PFSK-1 (cell line): ENCODE data around the gene PPFIBP1.

Source experiments
- FOXP2 ChIP-seq: optimal IDR thresholded peaks from 2 replicates; pipeline ENCODE3; 2011; ENCODE audit warnings: borderline replicate concordance, control low read depth, inconsistent platforms; ENCODE audit not compliant: insufficient read depth; ENCODE audit errors: extremely low read length, extremely low read depth
- POLR2AphosphoS5 ChIP-seq: IDR thresholded peaks from 2 replicates; pipeline ENCODE4 v1.6.1; 2012; ENCODE audit warnings: low read depth, mild to moderate bottlenecking, control low read depth, low read length, moderate library complexity
- SIN3A ChIP-seq: IDR thresholded peaks from 2 replicates; pipeline ENCODE4 v1.6.1; 2012; ENCODE audit warnings: mild to moderate bottlenecking, low read length, moderate library complexity, borderline replicate concordance; ENCODE audit not compliant: insufficient read depth
- TAF1 ChIP-seq: IDR thresholded peaks from 2 replicates; pipeline ENCODE4 v1.6.1; 2012; ENCODE audit warnings: low read length, control low read depth, borderline replicate concordance; ENCODE audit not compliant: insufficient read depth
- TF ChIP-seq, protein P1 (sequence below), 2 experiments: IDR thresholded peaks; 2 replicates each; pipeline versions ENCODE4 v1.6.1 to v1.8.0; 2011 to 2012; ENCODE audit warnings: low read depth in 2 of 2, low read length in 2 of 2, control low read depth in 1 of 2, inconsistent platforms in 1 of 2, mild to moderate bottlenecking in 1 of 2, moderate library complexity in 1 of 2; ENCODE audit not compliant: insufficient read depth in 1 of 2

Gene PPFIBP1

DNA sequence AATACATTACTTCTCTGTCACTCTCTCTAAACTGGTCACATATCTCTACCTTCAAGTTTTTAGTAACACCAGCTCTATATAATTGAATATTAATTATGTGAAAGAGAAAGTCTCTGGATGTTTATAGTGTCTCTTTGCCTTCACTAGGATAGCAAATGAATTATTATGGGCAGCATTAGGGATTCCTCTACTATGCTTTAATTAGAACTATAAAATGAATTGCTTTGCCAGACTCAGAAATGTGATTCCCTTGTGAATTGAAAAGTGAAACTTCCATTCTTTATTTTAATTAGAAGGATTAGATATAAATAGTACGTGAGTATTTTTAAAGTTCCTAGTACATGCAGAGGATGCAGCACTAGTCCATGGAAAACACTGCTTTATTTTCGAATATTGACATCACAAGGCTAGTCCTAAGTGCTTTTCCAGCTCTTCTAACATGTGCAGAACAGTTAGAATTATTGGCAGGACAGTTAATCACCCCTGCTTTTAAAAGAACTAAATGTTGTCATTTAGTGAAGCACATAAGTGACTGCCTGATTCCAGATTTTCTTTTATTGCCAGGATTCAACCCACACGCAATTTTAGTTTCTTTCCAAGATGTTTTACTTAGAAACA lies 149.2 kb downstream of the PPFIBP1 start:
- TF ChIP-seq, protein P1, sequence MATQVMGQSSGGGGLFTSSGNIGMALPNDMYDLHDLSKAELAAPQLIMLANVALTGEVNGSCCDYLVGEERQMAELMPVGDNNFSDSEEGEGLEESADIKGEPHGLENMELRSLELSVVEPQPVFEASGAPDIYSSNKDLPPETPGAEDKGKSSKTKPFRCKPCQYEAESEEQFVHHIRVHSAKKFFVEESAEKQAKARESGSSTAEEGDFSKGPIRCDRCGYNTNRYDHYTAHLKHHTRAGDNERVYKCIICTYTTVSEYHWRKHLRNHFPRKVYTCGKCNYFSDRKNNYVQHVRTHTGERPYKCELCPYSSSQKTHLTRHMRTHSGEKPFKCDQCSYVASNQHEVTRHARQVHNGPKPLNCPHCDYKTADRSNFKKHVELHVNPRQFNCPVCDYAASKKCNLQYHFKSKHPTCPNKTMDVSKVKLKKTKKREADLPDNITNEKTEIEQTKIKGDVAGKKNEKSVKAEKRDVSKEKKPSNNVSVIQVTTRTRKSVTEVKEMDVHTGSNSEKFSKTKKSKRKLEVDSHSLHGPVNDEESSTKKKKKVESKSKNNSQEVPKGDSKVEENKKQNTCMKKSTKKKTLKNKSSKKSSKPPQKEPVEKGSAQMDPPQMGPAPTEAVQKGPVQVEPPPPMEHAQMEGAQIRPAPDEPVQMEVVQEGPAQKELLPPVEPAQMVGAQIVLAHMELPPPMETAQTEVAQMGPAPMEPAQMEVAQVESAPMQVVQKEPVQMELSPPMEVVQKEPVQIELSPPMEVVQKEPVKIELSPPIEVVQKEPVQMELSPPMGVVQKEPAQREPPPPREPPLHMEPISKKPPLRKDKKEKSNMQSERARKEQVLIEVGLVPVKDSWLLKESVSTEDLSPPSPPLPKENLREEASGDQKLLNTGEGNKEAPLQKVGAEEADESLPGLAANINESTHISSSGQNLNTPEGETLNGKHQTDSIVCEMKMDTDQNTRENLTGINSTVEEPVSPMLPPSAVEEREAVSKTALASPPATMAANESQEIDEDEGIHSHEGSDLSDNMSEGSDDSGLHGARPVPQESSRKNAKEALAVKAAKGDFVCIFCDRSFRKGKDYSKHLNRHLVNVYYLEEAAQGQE (IDR thresholded peaks at IDR 0.05; ENCODE audit: insufficient read depth in 1 of 2, low read depth in 2 of 2, low read length in 2 of 2): no peak
- TF ChIP-seq TAF1 (no peak), FOXP2 (no peak), POLR2AphosphoS5 (no peak), SIN3A (no peak)

GRCh38 chr12:27674989-27675388 lies 151.0 kb downstream of the PPFIBP1 start:
- TF ChIP-seq, protein P1 (IDR thresholded peaks at IDR 0.05; ENCODE audit: insufficient read depth in 1 of 2, low read depth in 2 of 2, low read length in 2 of 2): no peak
- TF ChIP-seq FOXP2 (no peak), TAF1 (no peak), POLR2AphosphoS5 (no peak)

DNA sequence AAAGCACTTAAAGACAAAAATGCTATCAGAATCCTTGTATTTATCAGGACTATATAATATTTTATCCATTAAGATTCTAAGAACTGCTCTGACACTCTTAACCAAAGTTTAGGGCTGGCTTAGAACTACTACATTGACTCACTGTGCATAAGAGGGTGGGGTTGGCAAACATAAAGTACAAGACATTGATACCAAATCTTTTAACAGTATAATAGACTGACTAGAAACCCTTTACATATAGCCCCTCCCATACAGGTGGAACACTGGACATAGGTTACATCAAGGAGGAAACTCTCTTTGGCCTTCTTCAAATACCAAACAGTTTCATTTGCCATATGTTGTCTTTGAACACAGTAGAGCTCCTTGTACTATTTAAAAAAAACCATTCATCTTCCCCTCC lies 156.6 kb downstream of the PPFIBP1 start:
- TF ChIP-seq FOXP2: no peak
- no peak for TF ChIP-seq TAF1
- TF ChIP-seq SIN3A: no peak
- TF ChIP-seq POLR2AphosphoS5: no peak
- TF ChIP-seq, protein P1 (IDR thresholded peaks at IDR 0.05; ENCODE audit: insufficient read depth in 1 of 2, low read depth in 2 of 2, low read length in 2 of 2): no peak

GRCh38 chr12:27682534-27682933 lies 158.5 kb downstream of the PPFIBP1 start:
- TF ChIP-seq, protein P1 (IDR thresholded peaks at IDR 0.05; ENCODE audit: insufficient read depth in 1 of 2, low read depth in 2 of 2, low read length in 2 of 2): no peak
- TF ChIP-seq SIN3A (no peak), TAF1 (no peak), FOXP2 (no peak), POLR2AphosphoS5 (no peak)

DNA sequence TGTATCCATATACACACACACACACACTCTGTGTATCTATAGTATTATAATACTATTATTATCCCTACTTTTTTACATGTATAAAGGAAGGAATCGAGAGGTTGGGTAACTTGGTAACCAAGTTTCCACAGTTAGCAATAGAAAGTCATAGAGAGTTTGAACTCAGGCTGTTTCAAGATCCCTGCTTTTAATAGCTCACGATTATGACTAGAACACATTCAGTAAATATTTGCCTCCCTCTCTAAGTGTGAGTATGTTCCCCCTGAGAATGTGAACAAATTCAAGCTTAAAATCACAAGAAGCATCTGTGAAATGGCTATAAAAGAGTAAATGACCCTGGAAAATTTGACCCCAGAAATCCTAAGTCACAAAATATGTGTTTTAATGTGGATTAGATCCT lies 161.3 kb downstream of the PPFIBP1 start:
- TF ChIP-seq SIN3A (no peak), FOXP2 (no peak), POLR2AphosphoS5 (no peak), TAF1 (no peak)
- TF ChIP-seq, protein P1 (IDR thresholded peaks at IDR 0.05; ENCODE audit: insufficient read depth in 1 of 2, low read depth in 2 of 2, low read length in 2 of 2): no peak
